Astrocyte (in vitro differentiated cells and primary cell): ENCODE measurements around the gene TNP2. TPM values are rescaled to one million over a fixed set of nuclear protein-coding genes. Genes with fewer than 3 reads are reported as not detected.
"Not testable (repeated sequence)": the region's sequence is repeated elsewhere in the genome, so short reads cannot be mapped to it uniquely, and the experiment has no call there.

Source experiments
- DNase-seq: peaks from one replicate; pipeline ENCODE4 v3.0.0-alpha.2; 2010; ENCODE audit warnings: low read depth
- FAIRE-seq: peaks from 2 replicates; lab custom pipeline; 2011; peaks lifted over from hg19 to GRCh38; lab: Jason Lieb, UNC
- H2AFZ ChIP-seq: 2 replicates; pipeline ENCODE4 v1.6.0; 2012; ENCODE audit warnings: low read depth, low read length, inconsistent platforms
- H3K27ac ChIP-seq: 2 replicates; pipeline ENCODE4 v1.5.1; 2011; ENCODE audit warnings: low read depth, low read length, inconsistent platforms
- H3K27me3 ChIP-seq: 2 replicates; pipeline ENCODE4 v1.6.0; 2011; ENCODE audit warnings: low read length, inconsistent platforms; ENCODE audit not compliant: insufficient read depth
- H3K36me3 ChIP-seq: 2 replicates; pipeline ENCODE4 v1.5.1; 2011; ENCODE audit warnings: low read length, inconsistent platforms; ENCODE audit not compliant: insufficient read depth
- H3K4me1 ChIP-seq: 2 replicates; pipeline ENCODE4 v1.5.1; 2011; ENCODE audit warnings: low read length, inconsistent platforms; ENCODE audit not compliant: insufficient read depth
- H3K4me2 ChIP-seq: 2 replicates; pipeline ENCODE4 v1.6.0; 2012; ENCODE audit warnings: low read length, inconsistent platforms
- H3K4me3 ChIP-seq: 2 replicates; pipeline ENCODE4 v1.5.1; 2011; ENCODE audit warnings: low read depth, mild to moderate bottlenecking, low read length, inconsistent platforms; ENCODE audit not compliant: insufficient read depth
- H3K79me2 ChIP-seq: 2 replicates; pipeline ENCODE4 v1.6.0; 2012; ENCODE audit warnings: mild to moderate bottlenecking, low read length, inconsistent platforms; ENCODE audit not compliant: insufficient read depth
- H3K9ac ChIP-seq: 2 replicates; pipeline ENCODE4 v1.6.0; 2012; ENCODE audit warnings: mild to moderate bottlenecking, low read length, inconsistent platforms
- H3K9me3 ChIP-seq: 2 replicates; pipeline ENCODE4 v1.5.1; 2012; ENCODE audit warnings: low read depth, mild to moderate bottlenecking, low read length, inconsistent platforms; ENCODE audit not compliant: insufficient read depth
- H4K20me1 ChIP-seq: 2 replicates; pipeline ENCODE4 v1.6.0; 2012; ENCODE audit warnings: low read length, inconsistent platforms; ENCODE audit not compliant: insufficient read depth
- H3K27ac Mint-ChIP-seq: one replicate; pipeline ENCODE4 v1.8.0; 2021; ENCODE audit warnings: mild to moderate bottlenecking, mixed read lengths; ENCODE audit not compliant: unreplicated experiment
- H3K27me3 Mint-ChIP-seq: one replicate; pipeline ENCODE4 v1.8.0; 2021; ENCODE audit warnings: low read depth, mixed read lengths; ENCODE audit not compliant: unreplicated experiment
- H3K36me3 Mint-ChIP-seq: one replicate; pipeline ENCODE4 v1.8.0; 2021; ENCODE audit warnings: low read depth, mixed read lengths; ENCODE audit not compliant: unreplicated experiment
- H3K4me1 Mint-ChIP-seq: one replicate; pipeline ENCODE4 v1.8.0; 2021; ENCODE audit warnings: low read depth, mixed read lengths; ENCODE audit not compliant: unreplicated experiment
- H3K4me3 Mint-ChIP-seq: one replicate; pipeline ENCODE4 v1.8.0; 2021; ENCODE audit warnings: mild to moderate bottlenecking, moderate library complexity, mixed read lengths; ENCODE audit not compliant: unreplicated experiment
- H3K9me3 Mint-ChIP-seq: one replicate; pipeline ENCODE4 v1.8.0; 2021; ENCODE audit warnings: mild to moderate bottlenecking, mixed read lengths; ENCODE audit not compliant: unreplicated experiment
- EZH2 ChIP-seq: IDR thresholded peaks from 2 replicates; pipeline ENCODE4 v1.6.1; 2012; ENCODE audit warnings: mild to moderate bottlenecking, low read length, inconsistent platforms; ENCODE audit not compliant: insufficient read depth
- total RNA-seq: library from RNA; stranded (reverse); gene quantifications from 2 replicates; pipeline ENCODE4 v1.2.1, GENCODE V29; 2021
- TF ChIP-seq, protein P1 (sequence below): IDR thresholded peaks from 2 replicates; pipeline ENCODE4 v1.5.1; 2011; ENCODE audit warnings: low read depth, mild to moderate bottlenecking, inconsistent platforms, low read length, moderate library complexity; ENCODE audit not compliant: insufficient read depth

Gene TNP2
- total RNA-seq, 1 donor from 2014 or later: not detected

DNA sequence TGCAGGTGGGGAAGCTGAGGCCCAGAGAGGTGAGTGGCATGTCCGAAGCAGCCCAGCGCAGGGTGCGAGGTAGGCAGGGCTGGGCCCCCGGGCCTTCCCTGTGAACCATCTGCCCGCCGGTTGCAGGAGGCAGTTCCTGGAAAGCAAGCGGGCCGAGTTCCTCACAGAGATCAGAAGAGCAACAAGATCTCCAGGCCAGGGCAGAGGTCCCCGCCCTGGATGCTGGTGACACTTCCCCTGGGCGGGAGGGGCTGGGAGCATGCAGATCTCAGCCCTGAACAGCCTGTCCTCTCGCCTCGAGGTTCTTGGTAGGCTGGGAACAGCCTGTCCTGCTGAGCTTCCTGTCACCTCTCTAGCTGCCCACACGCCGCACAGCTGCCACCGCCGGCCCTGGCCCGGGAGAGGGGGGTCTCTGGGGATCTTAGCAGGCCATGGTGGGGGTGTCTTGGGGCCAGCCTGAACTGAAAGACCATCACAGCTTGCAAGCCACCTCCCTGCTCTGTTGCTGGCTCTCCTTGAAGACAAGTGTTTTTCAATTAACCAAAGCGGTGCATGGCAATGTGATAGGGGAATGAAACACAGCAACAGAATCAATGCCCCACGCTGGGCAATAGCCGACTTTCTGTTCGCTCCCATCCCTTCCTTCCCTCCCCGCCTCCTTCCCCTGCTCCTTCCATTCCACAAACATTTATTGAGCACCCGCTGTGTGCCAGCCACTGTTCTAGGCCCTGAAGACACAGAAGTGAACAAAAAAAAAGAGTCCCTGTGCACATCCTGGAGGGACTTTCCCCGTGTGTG is 44.8 kb downstream of the TNP2 start:
- Histone ChIP-seq H3K4me2 (no peak overlapping the region), H3K79me2 (no peaks in the 10 kb centered on the region), H3K27me3 (no peaks in the 10 kb centered on the region), H3K9ac (no peak overlapping the region), H3K9me3 (no peaks in the 10 kb centered on the region), H4K20me1 (no peaks in the 10 kb centered on the region), H3K27ac (no peak overlapping the region), H3K36me3 (no peaks in the 10 kb centered on the region), H3K4me1 (no peaks in the 10 kb centered on the region), H3K4me3 (no peak overlapping the region), H2AFZ (no peak overlapping the region)
- Mint-ChIP-seq H3K27me3 (peaks cover 25% of the 10 kb centered on the region), H3K36me3 (no peaks in the 10 kb centered on the region), H3K4me3 (no peak overlapping the region), H3K9me3 (no peaks in the 10 kb centered on the region), H3K4me1 (no peaks in the 10 kb centered on the region), H3K27ac (no peak overlapping the region)
- no peak for TF ChIP-seq EZH2
- TF ChIP-seq, protein P1, sequence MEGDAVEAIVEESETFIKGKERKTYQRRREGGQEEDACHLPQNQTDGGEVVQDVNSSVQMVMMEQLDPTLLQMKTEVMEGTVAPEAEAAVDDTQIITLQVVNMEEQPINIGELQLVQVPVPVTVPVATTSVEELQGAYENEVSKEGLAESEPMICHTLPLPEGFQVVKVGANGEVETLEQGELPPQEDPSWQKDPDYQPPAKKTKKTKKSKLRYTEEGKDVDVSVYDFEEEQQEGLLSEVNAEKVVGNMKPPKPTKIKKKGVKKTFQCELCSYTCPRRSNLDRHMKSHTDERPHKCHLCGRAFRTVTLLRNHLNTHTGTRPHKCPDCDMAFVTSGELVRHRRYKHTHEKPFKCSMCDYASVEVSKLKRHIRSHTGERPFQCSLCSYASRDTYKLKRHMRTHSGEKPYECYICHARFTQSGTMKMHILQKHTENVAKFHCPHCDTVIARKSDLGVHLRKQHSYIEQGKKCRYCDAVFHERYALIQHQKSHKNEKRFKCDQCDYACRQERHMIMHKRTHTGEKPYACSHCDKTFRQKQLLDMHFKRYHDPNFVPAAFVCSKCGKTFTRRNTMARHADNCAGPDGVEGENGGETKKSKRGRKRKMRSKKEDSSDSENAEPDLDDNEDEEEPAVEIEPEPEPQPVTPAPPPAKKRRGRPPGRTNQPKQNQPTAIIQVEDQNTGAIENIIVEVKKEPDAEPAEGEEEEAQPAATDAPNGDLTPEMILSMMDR: no peak
- FAIRE-seq: no peak
- no peak for DNase-seq

DNA sequence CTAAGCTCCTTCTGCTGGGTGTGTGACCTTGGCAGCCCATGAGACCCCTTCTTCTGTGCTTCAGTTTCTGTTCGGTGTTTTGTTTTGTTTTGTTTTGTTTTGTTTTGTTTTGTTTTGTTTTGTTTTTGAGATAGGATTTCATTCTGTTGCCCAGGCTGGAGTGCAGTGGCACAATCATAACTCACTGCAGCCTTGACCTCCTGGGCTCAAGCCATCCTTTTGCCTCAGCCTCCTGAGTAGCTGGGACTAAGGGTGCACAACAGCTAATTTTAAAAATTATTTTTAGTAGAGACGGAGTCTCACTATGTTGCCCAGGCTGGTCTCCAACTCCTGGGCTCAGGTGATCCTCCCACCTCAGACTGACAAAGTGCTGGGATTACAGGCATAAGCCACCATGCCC is 48.6 kb downstream of the TNP2 start:
- not testable (repeated sequence) for H3K4me1 ChIP-seq, H3K4me2 ChIP-seq, H3K27me3 Mint-ChIP-seq, H3K36me3 Mint-ChIP-seq, H3K27ac Mint-ChIP-seq, FAIRE-seq, H3K79me2 ChIP-seq, H2AFZ ChIP-seq, H3K9ac ChIP-seq, DNase-seq, H3K9me3 ChIP-seq, H3K4me3 Mint-ChIP-seq, H3K27me3 ChIP-seq, H3K4me1 Mint-ChIP-seq, H3K36me3 ChIP-seq, H4K20me1 ChIP-seq, H3K4me3 ChIP-seq, H3K27ac ChIP-seq
- peaks cover 21% of the 10 kb centered on the region for H3K9me3 Mint-ChIP-seq

DNA sequence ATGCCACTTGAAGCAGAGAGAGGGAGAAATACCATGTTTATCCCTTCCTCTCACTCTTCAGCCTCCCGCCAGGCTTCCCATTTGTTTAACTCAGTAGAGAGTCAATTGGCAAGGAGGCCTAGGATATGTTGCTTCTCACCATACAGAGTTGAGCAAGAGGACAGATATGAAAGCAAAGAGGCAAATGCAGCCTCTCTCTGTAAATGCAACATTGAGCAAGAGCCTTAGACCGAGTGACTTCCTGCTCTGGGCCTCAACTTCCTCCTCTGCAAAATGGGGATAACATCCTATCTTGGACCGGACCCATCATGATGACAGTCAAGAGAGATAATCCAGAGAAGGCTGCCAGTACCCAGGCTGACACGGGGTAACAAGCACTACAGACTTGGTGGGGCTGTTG is 49.9 kb downstream of the TNP2 start:
- peaks cover 1% of the 10 kb centered on the region for H3K36me3 Mint-ChIP-seq
- no peaks in the 10 kb centered on the region for H4K20me1 ChIP-seq
- H3K27me3 Mint-ChIP-seq: peaks cover 4% of the 10 kb centered on the region
- DNase-seq: no peak
- TF ChIP-seq, protein P1: no peak
- no peak for TF ChIP-seq EZH2
- no peak overlapping the region for H3K4me3 Mint-ChIP-seq
- no peak overlapping the region for H3K27ac ChIP-seq
- no peaks in the 10 kb centered on the region for H3K4me1 Mint-ChIP-seq
- H3K4me3 ChIP-seq: no peak overlapping the region
- no peaks in the 10 kb centered on the region for H3K27me3 ChIP-seq
- H3K9ac ChIP-seq: no peak overlapping the region
- no peak overlapping the region for H2AFZ ChIP-seq
- peaks cover 21% of the 10 kb centered on the region for H3K9me3 Mint-ChIP-seq
- no peaks in the 10 kb centered on the region for H3K4me1 ChIP-seq
- H3K27ac Mint-ChIP-seq: no peak overlapping the region
- no peaks in the 10 kb centered on the region for H3K36me3 ChIP-seq
- no peak overlapping the region for H3K4me2 ChIP-seq
- peaks cover 9% of the 10 kb centered on the region for H3K9me3 ChIP-seq
- no peak for FAIRE-seq
- no peaks in the 10 kb centered on the region for H3K79me2 ChIP-seq
